ENCODE measurements around the gene IQCK.

The IQCK gene

GRCh38 chr16:19765860-19766553, 47.9 kb downstream of the IQCK start:
- no peak overlapping the region for H3K4me3 ChIP-seq (replicated peaks; ENCODE audit: low read depth, low read length)
- no peak for DNase-seq (ENCODE audit: extremely low read depth, low read depth)
- TF ChIP-seq CTCF (IDR thresholded peaks at IDR 0.05; ENCODE audit: low read depth, low read length, missing control alignments) = no peak

- no peak for TF ChIP-seq CTCF (IDR thresholded peaks at IDR 0.05; ENCODE audit: low read depth, low read length, missing control alignments)
- H3K4me3 ChIP-seq (replicated peaks; ENCODE audit: low read depth, low read length) = no peak overlapping the region
- DNase-seq (ENCODE audit: extremely low read depth, low read depth) = no peak
Measured at GRCh38 chr16:19766554-19766884, 48.4 kb downstream of the IQCK start.

- DNase-seq (ENCODE audit: extremely low read depth, low read depth) = no peak
- no peak overlapping the region for H3K4me3 ChIP-seq (replicated peaks; ENCODE audit: low read depth, low read length)
- TF ChIP-seq CTCF (IDR thresholded peaks at IDR 0.05; ENCODE audit: low read depth, low read length, missing control alignments) = no peak
Measured at GRCh38 chr16:19766988-19767387, 48.9 kb downstream of the IQCK start.

- DNase-seq (ENCODE audit: extremely low read depth, low read depth) = no peak
- H3K4me3 ChIP-seq (replicated peaks; ENCODE audit: low read depth, low read length) = no peak overlapping the region
- TF ChIP-seq CTCF (IDR thresholded peaks at IDR 0.05; ENCODE audit: low read depth, low read length, missing control alignments) = no peak
Measured at GRCh38 chr16:19767497-19767896, 49.4 kb downstream of the IQCK start.

- DNase-seq (ENCODE audit: extremely low read depth, low read depth) = no peak
- no peak overlapping the region for H3K4me3 ChIP-seq (replicated peaks; ENCODE audit: low read depth, low read length)
- TF ChIP-seq CTCF (IDR thresholded peaks at IDR 0.05; ENCODE audit: low read depth, low read length, missing control alignments) = no peak
Measured at GRCh38 chr16:19769239-19769638, 51.2 kb downstream of the IQCK start.

- DNase-seq (ENCODE audit: extremely low read depth, low read depth) = no peak
- no peak for TF ChIP-seq CTCF (IDR thresholded peaks at IDR 0.05; ENCODE audit: low read depth, low read length, missing control alignments)
- H3K4me3 ChIP-seq (replicated peaks; ENCODE audit: low read depth, low read length) = no peak overlapping the region
Measured at GRCh38 chr16:19771040-19771439, 53.0 kb downstream of the IQCK start.

GRCh38 chr16:19771796-19772195, 53.7 kb downstream of the IQCK start:
- TF ChIP-seq CTCF (IDR thresholded peaks at IDR 0.05; ENCODE audit: low read depth, low read length, missing control alignments) = no peak
- DNase-seq (ENCODE audit: extremely low read depth, low read depth) = no peak
- H3K4me3 ChIP-seq (replicated peaks; ENCODE audit: low read depth, low read length) = no peak overlapping the region

Measured in HFF-Myc (cell line).